Aortic smooth muscle cell (primary cell): ENCODE results near the gene C2orf92. TPM values are rescaled to one million over a fixed set of nuclear protein-coding genes. Genes with fewer than 3 reads are reported as not detected.

Source experiments
- total RNA-seq: library from RNA; depleted of rRNA; stranded (reverse); fragments of >200 nt; gene quantifications from 2 replicates; pipeline ENCODE4 v1.2.3, GENCODE V29; 2014

C2orf92 gene
- total RNA-seq: 1.6 and 2.1 TPM in 2 replicates

DNA sequence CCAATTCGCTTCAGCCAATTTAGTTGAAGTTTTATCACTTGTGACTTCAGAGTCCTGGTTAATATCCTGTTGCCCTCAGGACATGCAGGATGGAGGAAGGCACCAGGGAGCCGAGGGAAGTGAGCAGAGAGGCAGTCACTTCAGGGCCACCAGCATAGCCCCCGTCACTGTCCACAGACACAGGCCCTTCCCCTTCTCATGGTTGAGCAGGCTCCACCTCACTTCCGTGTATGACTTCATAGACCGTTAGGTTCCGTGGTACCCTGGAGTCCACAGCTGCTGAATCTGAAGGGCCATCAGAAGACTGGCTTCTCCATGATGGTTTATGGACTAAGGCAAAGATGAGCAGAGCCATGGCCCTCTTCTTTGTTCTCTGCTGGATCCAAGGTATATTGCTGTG is at the start of gene C2orf92:
TSS of gene C2orf92 (plus strand) at position 266 of the 400 bp plus-strand sequence. CDS start at position 342, 76 bp downstream.

GRCh38 chr2:97645695-97646629 is 23.6 kb upstream of the C2orf92 start, which contains the start of gene COX5B:
Gene COX5B, plus strand, starts transcription at chr2:97646062. Its CDS starts 25 bp downstream, at chr2:97646087.

DNA sequence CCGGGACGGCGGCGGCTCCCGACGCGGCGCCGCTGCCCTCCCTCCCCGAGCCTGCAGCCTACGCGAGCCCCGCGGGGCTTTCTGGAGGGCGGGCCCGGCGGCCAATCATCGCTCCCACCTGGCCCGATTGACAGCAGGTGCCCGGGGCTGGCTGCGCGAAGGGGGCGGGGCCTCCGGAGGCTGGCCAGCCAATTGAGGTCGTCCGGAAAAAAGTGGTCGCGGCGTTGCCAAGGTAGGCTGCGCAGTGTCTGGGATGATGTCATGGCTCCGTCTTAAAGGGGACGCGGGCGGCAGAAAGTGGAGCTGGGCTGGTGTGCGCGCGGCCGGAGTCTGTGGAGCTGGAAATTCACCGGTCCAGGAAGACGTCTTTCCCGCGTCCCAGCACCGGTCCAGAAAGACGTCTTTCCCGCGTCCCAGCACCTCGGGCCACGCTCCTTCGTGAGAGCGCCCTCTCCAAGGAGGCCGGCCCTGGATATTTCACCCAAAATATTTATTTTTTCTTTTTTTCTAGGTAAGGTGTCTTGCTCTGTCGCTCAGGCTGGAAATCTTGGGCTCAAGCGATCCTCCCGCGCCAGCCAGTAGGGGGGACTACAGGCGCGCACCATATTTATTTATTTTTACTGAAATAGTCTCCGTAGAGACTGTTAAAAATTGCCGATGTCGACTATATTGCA is 5.4 kb upstream of the C2orf92 start, which contains the start of gene ACTR1B:
TSS of gene ACTR1B (minus strand) at position 83 of the 674 bp plus-strand sequence. CDS start 154 bp downstream, outside the sequence.

DNA sequence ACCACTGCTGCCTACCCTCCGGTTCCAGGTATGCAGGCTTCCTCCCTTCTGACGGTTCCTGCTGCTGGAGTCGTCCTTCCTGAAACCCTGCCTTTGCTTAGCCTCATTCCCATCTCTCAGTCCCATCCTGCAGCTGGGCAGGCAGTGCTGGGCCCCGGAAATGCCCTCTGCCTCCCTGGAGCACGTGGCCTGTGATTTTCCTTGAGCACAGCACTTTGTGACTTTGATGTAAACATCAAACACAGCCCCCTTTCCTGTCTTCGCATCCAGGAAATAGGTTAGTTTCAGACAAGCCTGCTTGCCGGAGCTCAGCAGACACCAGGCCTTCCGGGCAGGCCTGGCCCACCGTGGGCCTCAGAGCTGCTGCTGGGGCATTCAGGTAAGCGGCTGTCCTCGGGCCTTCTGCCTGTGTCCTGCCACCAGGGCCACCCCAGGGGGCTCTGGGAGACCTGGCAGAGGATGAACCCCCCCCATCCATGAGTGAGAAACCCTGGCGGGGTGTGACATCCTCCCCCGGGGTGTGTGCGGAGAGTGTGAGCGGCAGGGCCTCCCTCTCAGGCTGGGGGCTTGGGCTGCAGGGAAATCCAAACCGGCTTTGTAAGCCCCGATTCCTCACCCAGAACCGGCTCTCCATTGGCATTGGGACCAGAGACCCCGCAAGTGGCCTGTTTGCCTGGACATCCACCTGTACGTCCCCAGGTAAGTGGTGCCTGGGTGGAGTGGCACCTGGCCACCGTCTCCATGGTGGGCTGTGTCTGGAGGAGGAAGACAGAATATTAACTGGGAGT is 44.0 kb downstream of the C2orf92 start, which contains the start of gene ZAP70:
TSS of gene ZAP70 (plus strand) at position 281 of the 788 bp plus-strand sequence. CDS start 10,461 bp downstream, outside the sequence.

Other genes with a start within 250 kb of the C2orf92 start
- 19.8 TPM in 2 replicates for gene ANKRD36B, start 79.8 kb upstream of the C2orf92 start, total RNA-seq
- 371 and 480 TPM in 2 replicates for gene COX5B, start 23.7 kb upstream of the C2orf92 start, total RNA-seq
- gene ACTR1B, start 5.7 kb upstream of the C2orf92 start, total RNA-seq: 55.6 and 58.3 TPM in 2 replicates
- gene ZAP70, start 43.9 kb downstream of the C2orf92 start, total RNA-seq: not detected in 2 replicates